ENCODE results near the gene ASB16. TPM values are rescaled to one million over a fixed set of nuclear protein-coding genes. Genes with fewer than 3 reads are reported as not detected.

Gene ASB16
- total RNA-seq, 1 donor from 2014 or later = not detected

DNA sequence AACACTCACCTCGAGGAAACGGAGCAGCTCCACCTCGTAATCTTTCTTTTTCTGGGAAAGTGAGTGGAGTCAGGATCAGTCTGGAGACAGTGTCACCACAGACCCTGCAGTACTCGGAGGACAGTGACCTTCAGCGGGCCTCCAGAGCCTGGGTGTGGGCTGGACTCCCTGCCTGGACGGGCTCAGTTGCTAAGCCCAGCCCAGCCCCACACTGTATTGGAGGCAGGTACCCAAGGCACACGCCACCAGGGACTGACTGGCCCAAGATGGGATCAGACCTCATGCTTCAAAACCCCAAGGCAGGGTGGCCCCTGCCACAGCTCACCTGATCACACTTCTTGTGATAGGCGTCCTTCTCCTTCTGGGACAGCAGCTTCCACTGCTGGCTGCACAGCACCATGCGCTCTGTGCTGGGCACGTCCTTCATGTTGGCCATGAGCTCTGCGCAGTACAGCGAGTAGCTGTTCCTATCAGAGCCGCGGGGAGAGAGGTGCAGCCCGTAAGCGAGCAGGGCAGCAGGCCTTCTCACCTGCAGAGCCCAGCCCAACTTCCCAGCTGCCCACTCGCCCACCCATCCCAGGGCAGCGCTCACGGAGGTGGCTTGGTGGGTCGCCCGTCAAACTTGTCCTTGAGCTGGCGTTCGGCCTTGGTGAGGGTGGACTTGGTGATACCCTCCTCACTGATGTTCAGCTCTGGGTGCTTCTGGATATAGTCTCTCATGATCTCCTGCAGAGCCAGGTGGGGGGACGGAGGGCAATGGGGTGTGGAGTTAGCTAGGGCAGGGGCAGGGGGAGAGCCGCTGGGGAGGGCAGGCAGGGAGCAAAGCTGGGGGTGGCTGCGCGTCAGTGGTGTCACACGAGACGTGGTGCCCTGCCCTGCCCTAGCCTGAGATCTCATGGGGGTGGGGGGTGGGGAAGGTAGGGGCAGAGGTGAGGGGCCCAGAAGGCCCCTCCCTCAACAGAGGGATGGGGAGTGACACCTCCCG is 41.1 kb downstream of the ASB16 start:
- TF ChIP-seq, protein P1, sequence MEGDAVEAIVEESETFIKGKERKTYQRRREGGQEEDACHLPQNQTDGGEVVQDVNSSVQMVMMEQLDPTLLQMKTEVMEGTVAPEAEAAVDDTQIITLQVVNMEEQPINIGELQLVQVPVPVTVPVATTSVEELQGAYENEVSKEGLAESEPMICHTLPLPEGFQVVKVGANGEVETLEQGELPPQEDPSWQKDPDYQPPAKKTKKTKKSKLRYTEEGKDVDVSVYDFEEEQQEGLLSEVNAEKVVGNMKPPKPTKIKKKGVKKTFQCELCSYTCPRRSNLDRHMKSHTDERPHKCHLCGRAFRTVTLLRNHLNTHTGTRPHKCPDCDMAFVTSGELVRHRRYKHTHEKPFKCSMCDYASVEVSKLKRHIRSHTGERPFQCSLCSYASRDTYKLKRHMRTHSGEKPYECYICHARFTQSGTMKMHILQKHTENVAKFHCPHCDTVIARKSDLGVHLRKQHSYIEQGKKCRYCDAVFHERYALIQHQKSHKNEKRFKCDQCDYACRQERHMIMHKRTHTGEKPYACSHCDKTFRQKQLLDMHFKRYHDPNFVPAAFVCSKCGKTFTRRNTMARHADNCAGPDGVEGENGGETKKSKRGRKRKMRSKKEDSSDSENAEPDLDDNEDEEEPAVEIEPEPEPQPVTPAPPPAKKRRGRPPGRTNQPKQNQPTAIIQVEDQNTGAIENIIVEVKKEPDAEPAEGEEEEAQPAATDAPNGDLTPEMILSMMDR (IDR thresholded peaks at IDR 0.05) = no peak
- Mint-ChIP-seq H3K4me3 (no peak overlapping the region), H3K36me3 (ENCODE audit: low read depth) (peaks cover 82% of the 10 kb centered on the region), H3K27me3 (no peaks in the 10 kb centered on the region), H3K4me1 (peaks cover 62% of the 10 kb centered on the region), H3K9me3 (no peaks in the 10 kb centered on the region), H3K27ac (peak overlapping the region; percentile 31)
- DNase-seq = no peak
- ATAC-seq (ENCODE audit: low read depth) = no peak
- ChIA-PET CTCF (interaction anchor here (1.1 to 5.3 kb wide), 7 partner anchors 9 to 151 kb away, joined by 3 to 108 read pairs (median 16); partner anchors contain the start of genes FAM171A2, GRN and UBTF), POLR2A (interaction anchor here (1.0 to 4.6 kb wide), 10 partner anchors 8 to 143 kb away, joined by 3 to 76 read pairs (median 10); partner anchors contain the start of genes GRN, SLC25A39, TMUB2 and UBTF)
- intact Hi-C loops (cut with micrococcal nuclease) = loop anchor here (2.0 kb wide), 1 partner anchor 71 kb away; the partner anchor contains the start of gene HROB

DNA sequence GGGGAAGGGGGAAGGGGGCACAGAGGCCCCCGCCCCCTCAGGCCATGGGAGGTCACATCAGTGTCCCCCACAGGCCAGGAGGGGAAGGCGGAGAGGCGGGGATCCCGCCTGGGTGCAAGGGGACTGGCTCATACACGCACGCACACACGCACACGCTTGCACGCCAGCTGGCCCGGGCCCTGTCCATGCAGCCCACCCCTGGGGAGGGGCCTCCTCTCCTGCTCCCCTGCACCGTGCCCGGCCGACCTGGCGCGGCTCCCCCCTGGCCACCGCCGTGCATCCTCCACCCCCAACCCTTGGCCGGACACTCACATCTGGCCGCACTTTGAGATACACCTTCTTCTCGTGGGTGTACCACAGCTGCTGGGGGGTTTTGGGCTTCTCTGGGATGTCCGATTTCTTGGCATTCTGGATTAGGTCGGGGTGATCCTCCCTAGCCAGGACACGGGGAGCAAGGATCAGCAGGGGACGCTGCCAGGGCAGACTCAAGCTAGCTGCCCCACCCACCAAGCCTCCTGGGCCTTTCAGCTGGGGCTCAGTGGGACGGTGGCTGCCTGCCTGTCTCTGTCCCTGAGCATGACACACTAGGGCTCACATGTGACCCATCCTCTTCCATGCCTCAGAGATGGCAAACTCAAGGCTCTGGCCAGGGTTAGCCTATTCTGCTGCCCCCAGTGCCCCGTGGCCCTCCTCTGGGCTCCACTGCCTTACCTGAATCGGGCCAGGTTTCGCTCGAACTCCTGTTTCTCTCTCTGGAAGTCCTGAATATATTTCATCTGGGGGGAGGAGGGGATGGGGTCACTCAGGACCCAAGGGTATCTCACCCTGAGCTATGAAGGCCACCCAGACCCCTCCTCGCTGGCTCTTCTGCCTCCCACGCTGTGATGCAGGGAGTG is 42.3 kb downstream of the ASB16 start:
- no peaks in the 10 kb centered on the region for H3K27me3 Mint-ChIP-seq
- intact Hi-C loops (cut with micrococcal nuclease) = no loop called here
- TF ChIP-seq, protein P1 (IDR thresholded peaks at IDR 0.05) = no peak
- CTCF ChIA-PET = interaction anchor here (1.0 to 5.3 kb wide), 3 partner anchors 118 to 140 kb away, joined by 3 to 108 read pairs (median 4); partner anchors contain the start of gene GRN
- POLR2A ChIA-PET = interaction anchor here (0.9 to 10.5 kb wide), 10 partner anchors 8 to 142 kb away, joined by 3 to 241 read pairs (median 6); partner anchors contain the start of genes GRN, SLC25A39 and UBTF
- no peak overlapping the region for H3K4me3 Mint-ChIP-seq
- H3K36me3 Mint-ChIP-seq (ENCODE audit: low read depth) = peaks cover 76% of the 10 kb centered on the region
- no peaks in the 10 kb centered on the region for H3K9me3 Mint-ChIP-seq
- no peak for ATAC-seq (ENCODE audit: low read depth)
- peak overlapping the region; percentile 35 for H3K27ac Mint-ChIP-seq
- DNase-seq = no peak
- H3K4me1 Mint-ChIP-seq = peaks cover 74% of the 10 kb centered on the region

DNA sequence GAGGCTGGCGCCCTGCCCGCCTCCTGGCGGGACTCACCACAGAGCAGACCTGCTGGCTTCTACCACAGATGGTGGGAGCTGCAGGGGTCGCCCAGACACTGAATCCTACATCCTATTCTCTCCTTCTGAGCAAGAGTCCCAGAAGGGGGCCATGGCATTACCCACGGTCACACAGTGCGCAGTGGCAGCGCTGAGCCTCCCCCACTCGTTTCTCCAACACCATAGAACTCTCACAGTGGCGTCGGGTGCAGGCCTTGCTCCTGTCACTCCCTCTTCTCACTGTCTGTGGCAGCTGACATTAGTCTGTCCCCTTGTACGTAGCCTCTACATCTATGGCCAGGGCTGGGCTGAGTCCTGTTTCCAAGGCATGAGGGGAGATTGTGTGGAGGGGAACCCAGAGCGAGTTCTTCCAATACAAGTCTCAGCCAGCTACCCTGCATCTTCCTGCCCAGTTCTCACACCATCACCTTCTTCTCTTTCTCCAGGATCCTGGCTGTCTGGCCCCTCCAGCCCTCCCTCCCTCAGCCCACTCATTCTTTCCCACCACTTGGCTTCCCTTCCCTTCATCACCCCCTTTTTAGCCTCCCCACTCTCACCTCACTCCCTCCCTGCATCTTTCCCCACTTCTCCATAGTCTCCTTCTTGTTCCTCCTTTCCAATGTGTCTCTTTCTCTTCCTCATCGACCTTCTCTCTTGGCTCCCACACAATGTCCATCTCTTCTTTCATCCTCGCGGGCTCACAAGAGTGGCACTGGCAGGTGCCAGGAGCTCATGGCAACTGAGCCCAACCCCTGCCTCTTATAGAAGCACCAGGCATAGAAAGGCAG is 43.1 kb downstream of the ASB16 start:
- ChIA-PET POLR2A (interaction anchor here (0.6 to 10.5 kb wide), 7 partner anchors 8 to 482 kb away, joined by 3 to 241 read pairs (median 4); partner anchors contain the start of genes GRN and SLC25A39), CTCF (interaction anchor here (1.0 to 5.3 kb wide), 2 partner anchors 132 to 140 kb away, joined by 4 to 108 read pairs; partner anchors contain the start of gene GRN)
- TF ChIP-seq, protein P1 (IDR thresholded peaks at IDR 0.05) = no peak
- Mint-ChIP-seq H3K4me1 (peaks cover 75% of the 10 kb centered on the region), H3K4me3 (no peak overlapping the region), H3K27me3 (no peaks in the 10 kb centered on the region), H3K27ac (peak overlapping the region; percentile 94), H3K36me3 (ENCODE audit: low read depth) (peaks cover 69% of the 10 kb centered on the region), H3K9me3 (no peaks in the 10 kb centered on the region)
- no peak for DNase-seq
- intact Hi-C loops (cut with micrococcal nuclease) = no loop called here
- no peak for ATAC-seq (ENCODE audit: low read depth)

DNA sequence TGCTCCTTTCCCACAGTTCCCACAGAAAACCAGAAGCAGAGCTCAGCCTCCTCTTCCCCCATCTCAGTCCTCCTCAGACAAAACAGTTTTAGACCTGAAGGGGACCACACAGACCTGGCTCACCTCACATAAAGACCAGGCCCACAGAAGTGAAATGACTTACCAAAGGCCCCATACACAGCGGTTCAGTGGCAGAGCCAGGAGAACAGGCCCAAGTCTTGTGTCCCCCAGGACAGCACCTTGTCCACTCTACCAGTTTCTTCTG is 43.7 kb downstream of the ASB16 start:
- Mint-ChIP-seq H3K27me3 (no peaks in the 10 kb centered on the region), H3K4me3 (no peak overlapping the region), H3K9me3 (no peaks in the 10 kb centered on the region), H3K27ac (peak overlapping the region; percentile 94), H3K4me1 (peaks cover 72% of the 10 kb centered on the region), H3K36me3 (ENCODE audit: low read depth) (peaks cover 65% of the 10 kb centered on the region)
- ChIA-PET POLR2A (interaction anchor here (0.6 to 10.5 kb wide), 4 partner anchors 13 to 482 kb away, joined by 4 to 241 read pairs (median 121); partner anchors contain the start of genes GRN and SLC25A39), CTCF (interaction anchor here (1.0 to 5.3 kb wide), 2 partner anchors 132 to 139 kb away, joined by 3 to 108 read pairs; no protein-coding TSS in a partner anchor)
- ATAC-seq (ENCODE audit: low read depth) (no peak), DNase-seq (no peak)
- TF ChIP-seq, protein P1 (IDR thresholded peaks at IDR 0.05) = no peak
- intact Hi-C loops (cut with micrococcal nuclease) = no loop called here

Measured in activated B cell treated with CpG ODN at 0.5 μM for 24 hours (primary cell).